HG02885 (cell line): ENCODE data around the gene PILRB.

ENCODE experiments used
- ATAC-seq: cut with Tn5 transposase; IDR thresholded peaks from one replicate; pipeline ENCODE4 v1.9.1; 2021; ENCODE audit warnings: mild to moderate bottlenecking; ENCODE audit not compliant: unreplicated experiment, poor library complexity

Gene PILRB

DNA sequence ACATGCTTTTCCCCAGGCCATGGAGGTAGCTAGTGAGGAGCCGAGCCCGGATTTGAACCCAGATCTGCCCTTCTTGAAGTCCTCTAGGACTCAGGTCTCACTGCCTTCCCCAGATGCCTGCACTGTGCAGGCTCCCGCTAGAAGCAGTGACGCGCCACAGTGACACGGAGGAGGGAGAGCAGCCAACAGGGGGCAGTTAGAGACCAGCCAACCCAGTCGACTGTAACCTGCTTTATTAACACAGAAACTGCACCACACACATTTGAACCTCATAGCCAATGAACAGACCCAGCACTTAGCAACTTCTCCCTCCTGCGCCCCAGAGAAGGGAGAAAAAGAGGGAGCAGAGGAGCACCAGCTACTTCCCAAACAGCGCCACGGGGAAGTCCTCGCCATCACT, 42.7 kb downstream of the PILRB start:
- no peak for ATAC-seq

DNA sequence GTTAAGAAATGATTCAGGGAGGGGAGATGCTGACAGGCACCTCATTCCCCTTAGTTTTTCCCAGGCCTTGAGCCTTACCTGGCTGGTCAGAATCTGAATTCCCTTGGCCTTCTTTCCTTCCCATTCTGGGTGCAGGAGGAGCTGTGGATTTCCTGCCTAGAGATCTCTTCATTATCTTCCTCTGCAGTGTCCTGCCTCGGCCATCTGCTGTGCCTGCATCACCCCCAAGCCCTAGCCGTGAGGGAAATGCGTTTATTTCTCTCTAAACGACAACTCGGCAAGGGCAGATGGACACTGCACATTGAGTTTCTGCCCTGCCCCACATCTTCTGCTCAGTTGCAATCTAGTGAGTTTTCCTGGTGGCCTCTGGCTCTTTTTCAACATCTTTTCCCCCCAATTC, 43.9 kb downstream of the PILRB start:
- no peak for ATAC-seq

DNA sequence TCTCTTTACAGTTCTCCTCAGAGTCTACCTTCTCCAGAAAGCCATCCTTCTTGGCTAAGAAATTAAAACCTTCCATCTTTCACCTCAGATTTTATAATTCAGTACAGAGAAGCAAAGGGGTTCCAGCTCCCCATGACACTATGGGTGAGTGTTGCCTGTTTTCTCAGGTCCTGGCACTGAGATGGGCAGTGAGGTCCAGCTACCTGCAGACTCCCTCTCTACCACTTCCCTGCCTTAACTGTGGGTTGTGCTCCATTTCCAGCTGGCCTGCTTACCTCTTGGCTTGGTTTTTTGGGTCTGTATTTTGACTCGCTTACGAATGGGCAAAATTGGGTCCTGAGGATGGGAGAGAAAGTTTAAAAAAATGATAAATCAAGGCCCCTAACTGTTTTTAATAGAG, 44.3 kb downstream of the PILRB start:
- no peak for ATAC-seq

DNA sequence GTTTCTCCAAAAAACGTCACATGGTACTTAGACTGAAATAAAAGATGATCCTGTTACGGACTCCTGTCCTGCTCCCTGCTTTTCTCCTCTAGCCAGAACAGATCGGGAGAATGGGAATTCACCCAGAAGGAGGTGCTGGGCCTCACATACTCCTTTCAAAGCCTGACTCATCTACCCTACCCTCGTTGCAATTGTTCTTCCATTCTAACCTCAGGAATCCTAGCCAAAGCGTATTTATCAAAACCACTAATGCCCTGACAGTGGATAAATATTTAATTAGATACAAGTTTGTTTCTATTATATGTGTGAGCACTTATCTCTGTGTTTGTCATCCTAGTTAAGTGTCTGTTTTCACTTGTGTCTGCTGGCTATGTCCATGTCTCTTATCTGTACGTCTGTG, 48.9 kb downstream of the PILRB start:
- no peak for ATAC-seq

DNA sequence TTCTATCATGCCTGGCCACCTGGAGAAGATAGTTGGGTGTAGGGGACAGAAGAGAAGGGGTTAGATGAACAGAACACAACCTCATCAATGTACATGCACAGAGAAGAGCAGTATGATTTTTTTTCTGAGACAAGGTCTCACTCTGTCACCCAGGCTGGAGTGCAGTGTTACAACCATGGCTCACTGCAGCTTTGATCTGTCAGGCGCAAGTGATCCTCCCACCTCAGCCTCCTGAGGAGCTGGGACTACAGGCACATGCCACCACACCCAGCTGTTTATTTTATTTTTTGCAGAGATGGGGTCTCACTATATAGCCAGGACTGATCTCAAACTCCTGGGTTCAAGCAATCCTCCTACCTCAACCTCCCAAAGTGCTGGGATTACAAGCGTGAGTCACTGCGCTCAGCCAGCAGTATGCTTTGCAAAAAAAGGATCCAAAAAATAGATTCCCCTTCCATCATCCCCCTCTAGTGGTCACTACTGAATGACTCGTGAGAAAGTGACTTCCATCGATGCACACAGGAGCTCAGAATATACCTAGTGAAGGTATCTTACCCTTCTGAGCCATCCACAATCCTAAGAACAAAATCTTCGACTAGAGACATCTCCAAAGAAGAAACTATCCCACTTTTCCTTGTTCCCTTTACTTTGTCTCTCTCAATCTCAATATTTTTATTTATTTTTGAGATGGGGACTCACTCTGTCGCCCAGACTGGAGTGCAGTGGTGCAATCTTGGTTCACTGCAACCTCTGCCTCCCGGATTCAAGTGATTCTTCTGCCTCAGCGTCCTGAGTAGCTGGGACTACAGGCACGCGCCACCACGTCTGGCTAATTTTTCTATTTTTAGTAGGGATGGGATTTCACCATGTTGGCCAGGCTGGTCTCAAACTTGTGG, 49.6 kb downstream of the PILRB start:
- ATAC-seq: no peak

DNA sequence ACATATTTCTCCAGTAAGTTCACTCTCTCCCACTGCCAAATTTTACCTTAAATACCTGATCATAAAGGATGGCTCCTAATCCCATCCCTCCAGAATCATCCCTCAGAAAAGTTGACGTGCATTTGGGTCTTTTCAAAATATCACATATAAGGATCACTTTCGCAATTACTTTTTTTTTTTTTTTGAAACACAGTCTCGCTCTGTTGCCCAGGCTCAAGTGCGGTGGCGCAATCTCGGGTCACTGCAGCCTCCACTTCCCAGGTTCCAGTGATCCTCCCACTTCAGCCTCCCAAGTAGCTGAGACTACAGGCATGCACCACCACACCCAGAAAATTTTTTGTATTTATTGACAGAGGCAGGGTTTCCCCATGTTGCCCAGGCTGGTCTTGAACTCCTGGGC, 53.2 kb downstream of the PILRB start:
- no peak for ATAC-seq

DNA sequence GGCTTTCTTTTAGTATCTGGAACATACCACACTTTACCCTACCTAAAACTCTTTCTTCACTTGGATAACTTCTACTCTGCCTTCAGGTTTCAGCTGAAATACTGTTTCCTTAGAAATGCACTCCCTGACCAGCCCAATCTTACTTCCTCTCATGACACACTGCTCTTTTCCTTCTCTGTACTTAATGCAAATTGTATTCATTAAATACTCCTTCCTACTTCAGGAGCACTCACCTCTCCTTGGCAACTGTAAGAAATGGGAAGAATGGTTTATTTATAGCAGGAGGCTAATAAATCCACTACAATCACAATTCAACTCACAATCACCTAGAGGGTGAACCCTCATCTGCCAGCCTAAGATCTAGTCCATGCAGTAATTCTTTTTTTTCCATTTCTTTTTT, 55.4 kb downstream of the PILRB start:
- no peak for ATAC-seq

DNA sequence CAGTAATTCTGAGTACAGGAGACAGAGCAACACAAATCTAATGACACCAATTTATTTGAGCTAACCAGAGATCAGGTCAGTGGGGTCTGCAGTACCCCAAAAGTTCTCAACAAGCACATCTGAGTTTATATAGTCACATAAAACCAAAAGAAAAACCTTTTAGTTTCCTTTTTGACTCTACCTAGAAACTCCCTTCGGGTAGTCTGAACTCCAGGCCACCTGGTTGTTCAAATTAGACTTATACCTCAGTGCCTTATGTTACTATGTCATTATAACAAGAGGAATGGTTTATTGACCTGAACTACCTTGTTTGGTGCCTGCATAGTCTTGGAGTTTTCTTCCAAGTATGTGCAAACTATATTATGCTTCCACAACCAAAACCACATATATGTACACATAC, 56.0 kb downstream of the PILRB start:
- no peak for ATAC-seq

DNA sequence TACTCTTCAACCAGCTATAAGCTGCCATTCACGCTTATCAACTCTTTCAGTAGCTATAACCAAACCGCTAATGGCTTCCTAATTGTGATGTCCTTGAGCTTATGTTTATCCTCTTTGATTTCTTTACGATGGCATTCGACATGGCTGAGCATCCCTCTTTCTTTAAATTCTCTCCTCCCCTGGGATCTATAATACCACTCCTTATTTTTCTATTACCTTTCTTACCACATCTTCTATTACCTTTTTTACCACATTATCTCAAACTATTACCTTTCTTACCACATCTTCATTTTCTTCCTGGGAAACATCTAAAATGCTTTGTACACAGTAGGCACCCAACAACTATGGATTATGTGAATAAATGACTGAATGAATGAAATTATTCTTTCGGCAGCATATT, 57.5 kb downstream of the PILRB start:
- no peak for ATAC-seq
